CD4-positive, alpha-beta T cell treated with Interleukin-17A for 1 hour (primary cell): ENCODE measurements around the gene AWAT2.

Source experiments
- DNase-seq: peaks from one replicate; pipeline ENCODE4 v3.0.0-alpha.2; 2020

The AWAT2 gene

DNA sequence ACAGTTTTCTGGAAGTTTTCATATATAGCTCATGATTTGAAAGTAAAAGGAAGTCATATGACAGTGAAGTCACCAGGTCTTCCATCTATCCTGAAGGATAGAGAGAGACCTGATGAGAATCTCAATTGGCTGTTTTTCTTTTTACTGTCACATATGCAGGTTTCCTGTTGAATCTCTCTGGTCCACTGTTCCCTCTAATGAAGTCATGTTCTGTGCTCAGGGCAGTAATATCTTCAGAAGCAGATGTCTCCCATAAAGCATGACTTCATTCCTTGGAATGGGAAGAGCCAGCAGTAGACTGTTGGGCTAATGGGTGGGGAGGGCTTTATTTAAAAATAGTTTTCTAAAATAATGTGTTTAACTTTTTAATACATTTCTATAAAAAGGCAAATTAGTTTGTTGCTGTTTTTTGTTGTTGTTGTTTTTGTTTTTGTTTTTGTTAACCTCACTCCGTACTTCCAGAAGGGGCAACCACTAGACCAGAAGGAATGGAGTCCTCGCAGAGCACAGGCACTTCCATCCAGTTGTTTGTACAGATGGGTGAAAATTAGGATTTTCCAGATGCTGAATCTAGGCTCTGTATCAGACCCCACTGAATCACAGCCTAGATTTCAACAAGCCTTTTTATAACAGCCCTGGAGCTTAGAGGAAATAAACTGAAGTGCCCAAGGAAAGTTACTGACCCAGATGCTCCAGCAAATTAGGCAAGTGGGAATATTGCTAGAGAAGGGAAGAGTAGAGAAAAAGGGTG, 54.2 kb downstream of the AWAT2 start:
- DNase-seq: no peak

DNA sequence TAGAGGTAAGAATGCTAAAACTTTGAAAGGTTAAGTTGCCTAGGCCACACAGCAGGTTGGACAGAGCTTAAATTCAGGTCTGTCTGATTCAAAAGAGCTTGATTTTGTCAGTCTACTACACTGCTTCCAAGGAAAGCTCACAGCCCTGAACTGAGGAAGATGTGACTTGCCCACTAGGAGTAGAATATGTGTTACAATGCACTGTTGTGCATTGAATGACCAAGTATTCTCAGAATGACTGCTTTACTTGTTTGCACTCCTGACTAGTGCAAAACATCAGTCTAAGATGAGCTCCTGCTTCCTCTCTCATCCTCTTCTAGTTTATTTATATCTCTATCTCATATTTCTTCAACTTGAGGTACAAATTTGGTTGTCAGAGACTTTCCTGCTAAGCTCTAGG, 56.2 kb downstream of the AWAT2 start:
- no peak for DNase-seq

DNA sequence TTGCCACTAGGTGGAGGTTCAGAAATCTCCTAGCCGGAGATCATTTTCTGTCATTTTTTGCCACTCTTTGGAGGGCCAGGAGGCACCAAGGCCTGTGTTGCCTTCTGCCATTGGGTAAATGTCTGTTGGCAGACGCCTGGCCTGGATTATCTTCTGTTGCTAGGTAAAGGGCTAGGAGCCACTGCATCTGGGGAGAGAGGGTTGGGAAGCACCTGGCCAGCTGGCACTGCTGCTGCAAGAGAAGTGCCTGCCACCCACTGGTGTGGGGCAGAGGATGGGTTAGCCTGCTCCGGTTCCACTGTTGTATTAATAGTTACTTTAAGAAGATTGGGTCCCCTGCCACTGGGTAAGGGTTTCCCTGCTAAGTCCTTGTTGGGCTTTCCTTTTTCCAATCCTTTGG, 58.1 kb downstream of the AWAT2 start:
- no peak for DNase-seq
